SIG-M5 treated with dmso at 0.1 percent for 504 hours (cell line): ENCODE measurements around the gene MICAL3.

Source experiments
- DNase-seq: peaks from one replicate; lab custom pipeline; 2025; ENCODE audit not compliant: unreplicated experiment; lab: John Stamatoyannopoulos, UW

MICAL3 gene

DNA sequence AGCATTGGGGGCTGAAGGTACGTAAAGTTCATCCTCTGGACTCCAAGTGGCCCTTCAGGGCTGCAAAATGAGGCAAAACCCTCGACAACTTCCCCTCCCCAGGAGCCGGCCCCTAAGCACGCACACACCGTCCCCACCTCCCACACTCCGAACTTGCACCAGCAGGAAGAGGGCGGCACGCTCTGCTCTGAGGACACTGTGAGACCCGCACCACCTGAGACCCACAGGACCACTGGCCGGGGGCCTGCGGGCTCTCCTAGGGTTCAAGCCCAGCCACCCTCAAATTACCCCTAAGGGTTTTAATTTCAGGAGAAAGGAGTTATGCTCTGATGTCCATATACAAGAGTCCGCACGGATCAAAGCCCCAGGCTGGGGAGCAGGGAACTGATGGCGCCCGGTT lies 200.4 kb downstream of the MICAL3 start:
- no peak for DNase-seq

DNA sequence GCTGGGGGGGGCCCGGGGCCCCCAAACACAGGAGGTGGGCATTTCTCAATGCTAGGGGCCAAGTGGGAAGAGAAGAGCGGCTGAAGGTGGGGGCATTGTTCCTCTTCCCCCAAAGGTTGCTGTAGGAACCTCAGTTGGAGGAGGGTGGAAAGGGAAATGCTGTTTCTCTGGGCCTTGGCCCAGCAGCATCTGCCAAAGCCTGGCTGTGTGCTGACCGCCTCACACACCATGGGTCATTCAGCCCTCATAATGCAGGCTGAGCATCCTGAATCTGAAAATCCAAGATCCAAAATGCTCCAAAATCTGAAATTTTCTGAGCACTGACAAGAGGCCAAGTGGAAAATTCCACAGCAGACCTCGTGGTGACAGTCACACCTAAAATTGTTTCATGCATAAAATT lies 201.1 kb downstream of the MICAL3 start:
- no peak for DNase-seq

DNA sequence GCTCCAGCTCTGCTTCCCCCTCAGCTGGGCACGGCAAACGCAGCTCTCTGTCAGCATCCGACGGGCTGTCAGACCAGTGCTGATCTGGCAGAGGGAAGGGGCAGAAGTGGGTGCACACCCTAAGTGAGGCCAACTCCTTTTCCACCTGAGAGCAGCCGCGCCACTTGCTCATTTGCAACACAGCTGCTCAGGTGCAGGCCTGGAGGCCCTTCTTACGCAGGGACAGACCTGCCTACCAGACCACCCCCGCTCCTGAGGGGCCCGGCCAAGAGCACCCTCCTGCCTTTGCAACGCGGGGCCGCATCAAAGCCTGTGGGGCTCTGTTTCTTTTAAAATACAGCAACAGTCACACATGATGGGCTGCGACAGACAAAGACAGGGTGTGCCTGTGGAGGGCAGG lies 202.3 kb downstream of the MICAL3 start:
- DNase-seq: no peak

DNA sequence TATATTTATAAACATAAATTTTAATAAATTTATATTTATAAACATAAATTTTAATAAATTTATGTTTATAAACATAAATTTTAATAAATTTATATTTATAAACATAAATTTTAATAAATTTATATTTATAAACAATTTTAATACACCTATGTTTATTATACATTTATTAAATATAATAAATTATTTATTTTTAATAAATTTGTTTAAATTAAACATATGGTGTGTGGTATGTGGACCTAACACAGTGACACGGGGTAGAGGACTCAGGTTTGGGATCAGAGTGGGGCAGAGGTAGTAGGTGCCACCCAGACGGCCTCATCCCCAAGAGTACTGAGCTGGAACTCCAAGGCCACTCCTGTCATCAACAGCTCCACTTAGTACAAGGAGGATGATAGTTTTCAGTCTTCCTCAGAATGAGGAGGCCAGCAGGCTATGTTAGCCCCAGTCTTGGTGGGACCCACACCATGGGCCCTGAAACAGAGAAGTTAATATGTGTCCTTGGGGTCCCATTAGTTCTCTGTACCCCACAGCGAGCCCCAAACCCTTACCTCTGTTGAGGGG lies 203.4 kb downstream of the MICAL3 start:
- DNase-seq: no peak

DNA sequence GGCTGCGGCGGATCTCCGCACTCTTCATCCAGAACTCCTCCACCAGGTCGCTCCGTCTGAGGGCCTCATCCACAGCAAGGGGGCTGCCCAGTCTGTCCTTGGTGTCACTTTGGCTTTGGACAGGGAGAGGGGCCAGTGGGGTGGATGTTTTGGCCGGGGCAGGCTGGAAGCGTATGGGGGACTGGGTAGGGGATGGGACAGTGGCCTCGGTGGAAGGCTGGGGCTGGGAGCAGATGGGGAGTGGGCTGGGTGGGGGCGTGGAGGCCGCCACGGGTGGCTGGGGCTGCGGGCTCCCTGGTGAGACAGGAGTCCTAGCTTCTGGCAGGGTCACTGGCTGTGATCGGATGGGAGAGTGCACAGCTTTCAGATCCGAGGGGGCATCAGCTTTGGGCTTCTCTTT lies 205.7 kb downstream of the MICAL3 start:
- no peak for DNase-seq

DNA sequence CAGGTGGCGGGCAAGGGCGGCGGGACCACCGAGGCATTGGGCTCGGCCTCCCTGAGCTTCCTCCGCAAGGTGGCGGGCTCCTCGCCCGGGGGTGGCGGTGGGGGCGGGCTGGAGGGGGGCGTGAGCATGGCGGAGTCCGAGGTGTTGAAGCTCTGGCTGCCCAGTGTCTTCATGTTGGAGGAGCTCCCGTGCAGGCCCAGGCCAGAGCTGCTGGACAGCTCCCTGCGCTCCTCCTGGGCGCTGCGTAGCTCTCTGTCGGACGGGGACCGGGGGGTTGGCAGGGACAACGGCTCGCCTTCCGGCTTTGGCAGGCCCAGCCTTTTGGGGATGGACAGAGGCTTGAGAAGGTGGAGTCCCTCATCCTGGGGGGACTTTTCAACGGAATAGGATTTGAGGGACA lies 206.2 kb downstream of the MICAL3 start:
- no peak for DNase-seq

DNA sequence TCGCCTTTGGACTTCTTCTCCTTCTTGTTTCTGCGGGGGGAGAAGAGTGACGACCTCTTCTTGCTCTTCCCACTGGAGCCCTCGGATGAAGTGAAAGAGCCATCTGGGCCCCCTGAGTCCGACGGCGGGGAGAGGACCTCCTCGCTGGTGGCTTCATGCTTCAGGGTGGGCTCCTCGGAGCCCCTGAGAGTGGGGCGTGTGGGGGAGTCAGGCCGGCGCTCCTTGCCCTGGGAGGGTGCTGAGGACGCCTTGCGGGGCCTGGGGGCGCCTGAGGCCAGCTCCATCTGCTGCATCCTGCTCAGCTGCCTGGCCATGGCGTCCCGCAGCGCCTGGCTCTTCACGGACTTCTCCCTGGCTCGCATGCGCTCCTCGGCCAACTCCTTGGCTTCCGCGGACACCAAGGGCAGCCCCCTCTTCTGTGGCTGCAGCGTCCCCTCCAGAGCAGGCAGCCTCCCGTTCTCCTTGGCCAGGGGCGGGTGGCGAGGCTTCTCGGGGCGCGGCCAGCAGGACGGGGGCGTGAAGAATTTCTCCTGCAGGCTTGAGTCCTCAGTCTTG lies 206.8 kb downstream of the MICAL3 start:
- no peak for DNase-seq

DNA sequence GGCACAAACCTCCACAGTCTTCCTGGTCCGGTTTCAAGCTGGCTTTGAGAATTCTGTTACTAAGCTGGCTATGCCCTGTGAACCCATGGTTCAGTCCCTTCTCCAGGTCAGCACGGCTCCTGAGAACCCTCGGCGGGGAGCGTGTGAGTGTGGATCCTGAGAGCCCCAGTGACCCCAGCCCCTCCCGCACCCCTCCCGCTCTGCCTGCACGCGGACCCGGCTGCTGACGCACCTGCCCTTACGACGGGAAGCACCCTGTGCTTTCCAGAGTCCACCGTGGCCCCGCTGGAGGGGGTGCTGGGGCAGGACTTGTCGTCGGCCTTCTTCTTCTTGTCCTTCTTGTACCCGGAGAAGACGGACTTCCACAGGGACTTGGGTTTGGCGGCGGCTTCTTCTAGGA lies 207.3 kb downstream of the MICAL3 start:
- no peak for DNase-seq

DNA sequence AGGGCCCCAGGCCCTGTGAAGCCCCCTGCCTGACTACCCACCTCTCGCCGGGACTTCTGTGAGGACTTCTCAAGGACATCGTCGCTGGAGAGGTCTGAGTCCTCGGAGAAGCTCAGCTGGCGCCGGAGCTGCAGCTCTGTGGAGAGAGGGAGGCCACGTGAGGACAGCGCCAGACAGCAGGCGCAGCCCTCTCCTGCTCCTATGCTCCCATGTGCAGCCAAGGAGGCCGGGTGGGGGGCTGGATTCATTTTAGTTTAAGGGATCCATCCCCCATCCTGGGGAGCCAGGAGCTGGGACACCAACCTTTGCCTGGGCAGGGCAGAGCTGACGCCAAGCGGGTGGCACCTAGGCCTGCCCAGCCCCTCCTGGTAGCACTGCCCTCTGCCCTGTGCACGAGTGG lies 207.7 kb downstream of the MICAL3 start:
- DNase-seq: no peak

DNA sequence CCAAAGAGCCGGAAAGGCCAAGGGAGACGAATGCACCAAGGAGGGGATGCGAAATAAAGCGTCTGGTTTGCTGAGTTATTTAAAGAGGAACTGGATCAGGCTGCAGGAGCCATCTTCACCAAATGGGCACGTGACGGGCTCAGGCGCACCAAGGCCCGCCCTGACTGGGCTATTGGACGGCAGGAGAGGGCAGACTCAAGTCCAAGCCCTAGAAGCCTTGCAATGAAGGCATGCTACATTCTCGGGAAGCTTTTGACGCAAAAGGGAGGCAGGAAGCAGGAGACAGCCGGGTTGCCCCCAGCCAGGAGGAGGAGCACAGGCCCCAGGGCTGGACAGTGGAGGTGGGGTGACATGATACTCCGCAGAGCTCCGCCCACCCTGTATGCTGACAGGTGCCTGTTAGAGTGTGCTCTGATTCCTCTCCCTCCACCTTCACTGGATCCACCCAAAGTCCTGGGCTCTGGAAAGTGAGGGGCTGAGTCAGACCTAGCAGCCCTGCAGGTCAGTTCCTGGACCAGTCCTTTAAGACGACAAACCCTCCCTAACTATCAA lies 208.6 kb downstream of the MICAL3 start:
- no peak for DNase-seq

DNA sequence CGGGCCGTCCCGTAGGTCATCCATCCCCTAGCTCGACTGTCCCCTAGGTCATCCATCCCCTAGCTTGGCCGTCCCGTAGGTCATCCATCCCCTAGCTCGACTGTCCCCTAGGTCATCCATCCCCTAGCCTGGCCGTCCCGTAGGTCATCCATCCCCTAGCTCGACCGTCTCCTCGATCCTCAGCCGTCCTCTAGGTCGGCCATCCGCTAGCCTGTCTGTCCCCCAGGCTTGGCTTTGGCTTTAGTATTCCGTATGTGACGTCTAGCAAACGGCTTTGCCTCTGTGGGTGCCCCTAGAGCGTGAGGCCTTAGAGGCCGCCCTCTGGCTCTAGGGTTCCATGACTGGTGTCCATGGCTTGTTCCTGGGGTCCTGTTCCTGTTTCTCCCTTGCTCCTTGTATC lies 209.5 kb downstream of the MICAL3 start:
- DNase-seq: no peak

DNA sequence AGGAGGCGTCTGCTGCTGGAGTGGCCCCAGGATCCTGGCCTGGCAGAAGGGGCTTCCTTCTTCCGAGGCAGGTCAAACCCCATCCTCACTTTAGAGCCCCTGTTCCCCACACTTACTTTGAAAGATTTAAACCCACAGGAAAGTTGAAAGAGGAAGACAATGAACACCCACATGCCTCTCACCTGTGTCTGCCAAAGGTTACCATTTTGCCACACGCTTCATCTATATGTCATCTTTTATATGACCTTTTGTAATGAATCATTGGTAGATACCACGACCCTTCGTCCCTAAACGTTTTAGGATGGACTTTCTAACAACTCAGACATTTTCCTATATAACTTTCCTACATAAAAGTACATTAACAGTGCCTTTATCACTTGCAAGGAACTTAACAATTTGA lies 210.3 kb downstream of the MICAL3 start:
- DNase-seq: no peak

DNA sequence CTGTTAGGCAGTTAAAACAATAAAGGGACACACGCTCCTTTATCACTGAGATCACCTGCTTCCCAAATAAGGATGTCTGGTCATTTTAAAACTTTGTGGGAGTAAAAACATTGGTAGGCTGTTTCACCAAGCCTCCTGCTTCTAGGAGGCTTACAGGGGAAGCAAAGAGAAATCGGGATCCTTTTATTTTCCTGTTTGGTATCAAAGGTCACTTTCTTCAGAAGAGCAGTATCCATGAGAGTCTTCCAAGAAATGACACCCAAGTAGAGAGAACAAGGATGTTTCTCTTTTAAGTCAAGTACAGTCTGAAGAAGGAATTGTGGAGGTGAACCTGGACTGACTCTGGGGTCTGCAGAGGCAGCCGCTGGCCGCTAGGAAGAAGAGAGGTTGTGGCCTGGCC lies 213.2 kb downstream of the MICAL3 start:
- DNase-seq: no peak

DNA sequence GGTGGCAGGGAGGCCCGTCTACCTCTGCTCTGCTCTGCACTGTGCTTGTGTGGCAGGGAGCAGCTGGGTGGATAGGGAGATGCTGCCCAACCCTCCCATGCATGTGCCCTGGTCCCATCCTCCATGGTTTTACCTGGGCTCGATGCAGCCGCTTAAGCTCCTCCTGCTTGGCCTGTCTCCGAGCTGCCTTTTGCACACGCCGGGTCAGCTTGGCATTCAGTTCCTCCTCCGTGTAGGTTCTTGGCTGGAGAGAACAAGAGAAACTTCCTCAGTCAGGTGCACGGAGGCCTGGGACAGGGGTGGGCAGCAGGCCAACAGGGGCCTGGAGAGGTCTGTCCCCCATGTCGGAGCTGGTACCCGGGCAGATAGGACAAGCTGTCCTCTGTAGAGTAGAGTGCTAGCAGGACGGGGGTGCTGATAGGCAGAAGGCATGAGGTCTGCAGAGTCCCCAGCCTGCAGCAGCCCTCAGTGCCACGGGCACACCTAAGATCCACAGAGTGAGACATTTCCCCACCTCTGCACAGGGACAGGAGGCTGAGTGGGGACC lies 213.7 kb downstream of the MICAL3 start:
- no peak for DNase-seq

DNA sequence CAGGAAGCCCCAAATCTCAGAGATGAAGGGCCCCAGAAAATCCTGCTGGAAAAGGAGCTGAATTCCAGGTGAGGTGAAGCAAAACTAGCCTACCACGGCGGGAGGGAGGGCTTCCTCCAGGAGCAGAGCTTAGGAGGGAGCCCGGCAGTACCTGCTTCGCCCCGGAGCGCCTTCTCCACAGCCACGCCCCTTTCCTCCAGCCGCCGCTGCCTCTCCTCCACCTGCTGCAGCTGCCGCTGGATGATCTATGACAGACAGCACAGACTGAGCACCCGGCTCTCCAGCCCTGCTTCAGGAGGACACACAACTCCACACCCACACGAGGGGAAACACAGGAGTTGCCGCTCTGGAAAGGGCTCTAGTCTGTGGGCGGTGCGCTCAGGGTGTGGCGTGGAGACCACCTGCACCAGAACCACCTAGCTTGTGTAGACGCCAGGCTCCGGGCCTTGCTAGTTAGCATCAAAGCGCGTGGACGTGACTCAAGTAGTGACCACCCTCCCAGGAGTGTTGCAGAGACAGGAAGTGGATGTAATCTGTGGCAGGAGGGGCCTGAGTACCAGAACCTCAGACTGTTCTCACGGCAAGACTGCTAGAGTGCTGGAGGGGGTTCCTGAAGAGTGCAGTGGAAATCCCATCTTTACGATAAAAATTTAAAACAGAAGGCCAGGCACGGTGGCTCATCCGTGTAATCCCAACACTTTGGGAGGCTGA lies 215.5 kb downstream of the MICAL3 start:
- DNase-seq: no peak

DNA sequence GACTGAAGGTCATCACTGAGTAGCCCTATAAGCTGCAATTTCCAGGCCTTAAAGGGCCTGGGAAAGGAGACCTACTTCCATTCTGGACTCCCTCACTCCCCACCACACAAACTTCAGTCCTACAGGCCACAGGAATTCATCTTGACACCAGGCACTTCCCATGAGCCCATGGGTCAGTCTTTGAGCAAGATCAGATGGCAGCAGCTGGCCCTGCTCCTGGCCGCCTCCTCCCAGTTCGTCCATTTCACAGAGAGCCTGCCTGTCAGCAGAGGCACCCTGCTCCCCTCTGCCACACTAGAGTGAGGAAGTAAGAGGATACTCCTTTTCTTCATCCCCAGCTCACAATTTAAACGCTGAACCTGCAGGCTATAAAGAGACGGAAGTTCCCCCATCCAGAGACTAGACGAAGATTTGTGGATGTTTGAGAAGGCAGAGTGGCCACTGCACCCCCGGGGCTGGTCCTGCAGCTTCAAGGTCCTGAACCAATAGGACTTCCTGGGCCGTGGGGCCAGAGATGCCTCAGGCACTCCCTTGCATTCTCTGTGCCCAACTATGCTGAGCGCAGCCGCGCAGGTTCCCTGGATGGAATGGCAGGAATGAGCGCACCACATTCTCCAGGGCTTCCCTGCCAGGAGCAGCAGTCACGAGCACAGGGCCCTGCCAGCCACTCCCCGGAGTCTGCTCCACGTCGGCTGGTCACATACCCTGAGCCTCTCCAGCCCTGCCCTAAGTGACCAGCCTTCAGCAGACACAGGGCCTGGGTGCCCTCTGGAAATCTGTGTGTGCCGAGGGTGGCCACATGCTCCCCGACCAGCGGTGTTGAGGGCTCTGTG lies 216.6 kb downstream of the MICAL3 start:
- no peak for DNase-seq

DNA sequence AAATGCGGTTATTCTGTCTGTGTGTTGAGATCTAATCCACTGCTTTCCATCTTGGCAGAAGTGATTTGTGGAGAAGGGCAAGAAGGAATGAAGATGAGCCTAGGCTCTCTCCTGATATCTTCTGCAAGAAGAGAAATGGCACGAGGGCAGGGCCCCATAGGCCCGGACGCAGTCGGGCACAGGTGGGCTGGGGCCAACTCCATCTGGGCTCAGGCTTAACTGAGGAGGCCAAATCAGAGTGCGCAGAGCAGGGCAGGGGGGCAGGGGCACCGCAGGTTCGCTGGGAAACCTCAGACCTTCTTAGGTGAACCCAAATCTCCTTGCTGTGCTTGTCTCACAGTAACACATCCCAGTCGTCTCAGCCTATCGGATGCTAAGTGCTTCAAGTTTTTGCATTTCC lies 217.3 kb downstream of the MICAL3 start:
- no peak for DNase-seq

DNA sequence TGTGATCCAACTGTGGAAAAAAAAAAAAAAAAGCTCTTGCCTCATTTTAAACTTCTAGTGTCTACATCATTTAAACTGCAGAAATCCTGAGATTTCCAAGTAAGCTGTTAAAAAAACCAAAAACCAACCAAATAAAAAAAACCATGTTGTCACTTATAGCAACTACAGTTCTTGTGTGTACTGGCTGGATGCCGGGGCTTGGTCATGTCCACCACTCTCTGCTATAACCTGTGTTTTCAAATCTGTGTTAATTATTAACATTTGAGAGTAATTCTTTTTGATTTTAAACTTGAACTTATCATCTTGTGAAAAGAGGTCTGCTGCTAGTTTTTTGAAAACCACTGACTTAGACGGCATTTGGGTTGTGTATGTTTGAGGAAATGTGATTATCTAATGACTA lies 217.9 kb downstream of the MICAL3 start:
- no peak for DNase-seq

DNA sequence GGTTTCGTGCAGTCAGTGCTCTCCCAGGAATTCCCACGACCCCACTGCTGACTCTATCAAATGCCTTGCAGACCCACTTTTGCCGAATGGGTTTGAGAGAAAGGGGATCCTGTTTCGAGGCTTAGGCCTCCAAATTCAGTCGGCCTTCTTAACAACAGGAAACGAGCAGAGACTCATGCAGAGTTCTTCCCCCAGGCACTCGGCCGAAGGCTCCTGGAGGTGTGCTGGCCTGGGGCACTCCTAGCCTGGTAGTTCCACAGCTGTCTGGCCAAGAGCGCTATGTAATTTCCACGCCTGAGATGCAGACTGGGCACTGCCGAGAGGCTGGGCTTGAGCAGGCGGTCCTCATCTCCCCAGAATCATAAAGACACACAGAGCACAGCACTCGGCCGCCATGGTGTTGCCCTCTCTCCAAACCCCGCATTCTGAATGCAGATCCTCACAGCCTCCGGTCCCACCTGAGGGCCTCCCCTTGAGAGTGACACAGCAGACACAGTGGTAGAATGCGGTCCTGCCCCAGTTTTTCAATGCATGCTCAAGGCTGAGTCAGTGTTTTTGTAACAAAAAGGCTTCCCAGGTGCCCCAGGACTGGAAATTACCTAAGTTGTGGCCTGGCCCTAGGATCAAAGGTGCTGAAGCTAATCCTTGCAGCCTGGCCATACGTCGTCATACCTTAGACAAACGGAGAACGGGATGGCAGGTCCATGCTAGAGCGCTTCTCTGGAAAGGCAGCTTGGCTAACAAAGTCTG lies 219.9 kb downstream of the MICAL3 start:
- no peak for DNase-seq

DNA sequence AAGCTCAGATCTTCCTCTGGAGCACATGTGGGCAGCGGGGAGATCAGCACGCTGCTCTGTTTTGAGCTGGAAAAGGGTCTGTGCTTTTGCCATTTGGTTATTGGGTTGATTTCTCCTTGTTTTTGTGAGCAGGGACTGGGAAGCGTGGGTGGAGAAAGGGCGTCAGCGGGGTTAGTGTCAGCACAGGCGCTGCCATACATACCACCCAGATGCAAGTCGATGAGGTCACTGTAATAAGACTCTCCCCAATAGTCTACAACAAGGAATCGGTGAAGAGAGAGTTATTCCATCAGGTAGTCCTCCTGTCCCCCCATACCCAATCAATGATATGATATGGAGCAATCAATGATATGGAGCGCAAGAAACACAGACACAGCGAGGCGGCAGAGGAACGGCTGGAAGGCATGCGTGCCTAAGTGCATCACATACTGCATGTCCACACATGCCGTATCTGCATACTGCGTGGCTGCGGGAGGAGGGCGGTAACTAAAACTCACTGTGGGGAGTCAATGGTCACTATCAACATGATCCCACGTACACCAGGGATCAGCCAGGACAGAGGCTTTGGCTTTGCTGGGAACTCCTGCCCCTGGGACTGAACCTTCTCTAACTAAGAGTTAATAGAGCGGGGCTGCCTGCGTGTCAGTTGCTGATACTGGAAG lies 220.6 kb downstream of the MICAL3 start:
- DNase-seq: no peak
